Endothelial cell of umbilical vein (primary cell): Measurements from ENCODE around the gene ALDH3B2. TPM values are rescaled to one million over a fixed set of nuclear protein-coding genes. Genes with fewer than 3 reads are reported as not detected.

Experiments used
- BruUV-seq: library from RNA; stranded (reverse); fragments of 400-500 nt; replicated peaks from 2 replicates; lab custom pipeline; 2021; lab: Mats Ljungman, UMichigan
- CTCF ChIA-PET: fragments of 300-600, 350-600 bp; sonication (Branson Sonifier 250); formaldehyde crosslinking; loops from one replicate; lab custom pipeline; 2021; ENCODE audit warnings: antibody characterized with exemption, inconsistent platforms; lab: Charles Lee
- POLR2A ChIA-PET: fragments of 300-600, 350-600 bp; sonication (Branson Sonifier 250); formaldehyde crosslinking; loops from one replicate; lab custom pipeline; 2021; ENCODE audit warnings: antibody characterized with exemption, inconsistent platforms; lab: Charles Lee
- DNase-seq: peaks from one replicate; pipeline ENCODE4 v3.0.0-alpha.2; 2011; ENCODE audit warnings: low read depth, low spot score
- FAIRE-seq: peaks from 2 replicates; lab custom pipeline; 2011; peaks lifted over from hg19 to GRCh38; lab: Jason Lieb, UNC
- H2AFZ ChIP-seq: 2 replicates; pipeline ENCODE4 v1.6.0; 2012; ENCODE audit warnings: low read depth, low read length, control low read depth, inconsistent platforms
- H3K27ac ChIP-seq: 2 replicates; pipeline ENCODE4 v1.5.1; 2011; ENCODE audit warnings: low read depth, mild to moderate bottlenecking, control low read depth, low read length, moderate library complexity; ENCODE audit not compliant: insufficient read depth
- H3K27me3 ChIP-seq, 2 experiments: 2 replicates each; pipeline versions ENCODE4 v1.6.0 to v1.6.1; 2011; ENCODE audit warnings: low read length in 2 of 2, mixed read lengths in 1 of 2; ENCODE audit not compliant: control insufficient read depth in 2 of 2, insufficient read depth in 2 of 2
- H3K36me3 ChIP-seq, 2 experiments: 2 replicates in 1 of 2; 3 replicates in 1 of 2; pipeline ENCODE4 v1.5.1; 2011; ENCODE audit warnings: low read length in 2 of 2, mild to moderate bottlenecking in 1 of 2, moderate library complexity in 1 of 2; ENCODE audit not compliant: control insufficient read depth in 2 of 2, insufficient read depth in 2 of 2; ENCODE audit errors: extremely low read depth in 1 of 2
- H3K4me1 ChIP-seq: 3 replicates; pipeline ENCODE4 v1.5.1; 2011; ENCODE audit warnings: mild to moderate bottlenecking, low read length; ENCODE audit not compliant: control insufficient read depth, insufficient read depth; ENCODE audit errors: extremely low read depth
- H3K4me2 ChIP-seq: 2 replicates; pipeline ENCODE4 v1.6.1; 2011; ENCODE audit warnings: low read length, control low read depth, mixed read lengths; ENCODE audit not compliant: insufficient read depth
- H3K4me3 ChIP-seq, 3 experiments: fragments of 200-600 bp in 1 of 3; sonication (generic), shearing (Covaris generic) in 1 of 3; replicated peaks in 1 of 3; 2 replicates each; pipeline ENCODE4 v1.5.1; 2011 to 2016; ENCODE audit warnings: control low read depth in 3 of 3, low read length in 3 of 3, mild to moderate bottlenecking in 2 of 3, inconsistent platforms in 1 of 3, low read depth in 1 of 3, moderate library complexity in 1 of 3; ENCODE audit not compliant: insufficient read depth in 1 of 3
- H3K79me2 ChIP-seq: 2 replicates; pipeline ENCODE4 v1.6.0; 2012; ENCODE audit warnings: low read length, inconsistent platforms; ENCODE audit not compliant: control insufficient read depth, insufficient read depth
- H3K9ac ChIP-seq: replicated peaks from 2 replicates; pipeline ENCODE3; 2011; ENCODE audit warnings: low read length, control low read depth; ENCODE audit not compliant: insufficient read depth; ENCODE audit errors: extremely low read depth
- H3K9me1 ChIP-seq: replicated peaks from 3 replicates; pipeline ENCODE4 v1.6.0; 2011; ENCODE audit warnings: mild to moderate bottlenecking, low read length; ENCODE audit not compliant: control insufficient read depth, insufficient read depth; ENCODE audit errors: extremely low read depth
- H3K9me3 ChIP-seq: replicated peaks from 2 replicates; pipeline ENCODE4 v1.5.1; 2012; ENCODE audit warnings: low read length, inconsistent platforms; ENCODE audit not compliant: control insufficient read depth, insufficient read depth
- H4K20me1 ChIP-seq: replicated peaks from 2 replicates; pipeline ENCODE3; 2011; ENCODE audit warnings: mild to moderate bottlenecking, low read length; ENCODE audit not compliant: control insufficient read depth, insufficient read depth; ENCODE audit errors: extremely low read depth
- CTCF ChIP-seq, 2 donors: IDR thresholded peaks; 1 replicate in 1 of 2; 2 replicates in 1 of 2; pipeline ENCODE4 v1.5.1; 2011; ENCODE audit warnings: low read length in 2 of 2, mild to moderate bottlenecking in 2 of 2, moderate library complexity in 2 of 2, control low read depth in 1 of 2, inconsistent platforms in 1 of 2, low read depth in 1 of 2; ENCODE audit not compliant: insufficient read depth in 1 of 2; ENCODE audit errors: extremely low read depth in 1 of 2
- EZH2 ChIP-seq: IDR thresholded peaks from 2 replicates; pipeline ENCODE4 v1.6.1; 2012; ENCODE audit warnings: borderline replicate concordance, low read depth, mild to moderate bottlenecking, moderate library complexity, low read length, inconsistent platforms; ENCODE audit not compliant: severe bottlenecking
- POLR2AphosphoS5 ChIP-seq: IDR thresholded peaks from 2 replicates; pipeline ENCODE4 v1.6.1; 2012; ENCODE audit warnings: low read depth, mild to moderate bottlenecking, control low read depth, low read length, moderate library complexity; ENCODE audit not compliant: insufficient read depth
- dilution Hi-C: fragments of 300-500 bp; cut with MboI; formaldehyde crosslinking; loops from one replicate; pipeline ENCODE4 v1.15.0; 2019; ENCODE audit warnings: low sequenced_read_pairs; ENCODE audit not compliant: extremely low pct_ligation_motif_present
- intact Hi-C: fragments of 100-400 bp; cut with micrococcal nuclease; formaldehyde crosslinking; loops from one replicate; pipeline ENCODE4 v1.10.0; 2022
- polyA plus RNA-seq, 4 experiments: library from polyadenylated mRNA; depleted of rRNA in 3 of 4; stranded (reverse) in 3 of 4; unstranded in 1 of 4; fragments of >200 nt; gene quantifications; 2 replicates each; pipeline versions ENCODE4 v1.2.1 to v1.2.3, GENCODE V29; 2011 to 2012; ENCODE audit warnings: missing spikeins in 1 of 4
- total RNA-seq: library from RNA; stranded (reverse); gene quantifications from 2 replicates; pipeline ENCODE4 v1.2.3, GENCODE V29; 2021

Gene ALDH3B2
- total and polyA plus RNA-seq, 2 donors (not counting 3 experiments of a cell fraction or from before 2014, with no cell fraction given) = not detected

- ChIA-PET POLR2A (no interaction called here), CTCF (interaction anchor here (1.4 to 1.8 kb wide), 2 partner anchors 8 to 30 kb away, joined by 3 to 4 read pairs; no protein-coding TSS in a partner anchor)
- Histone ChIP-seq H3K27ac (no peak overlapping the region), H3K4me2 (no peak overlapping the region), H3K79me2 (no peaks in the 10 kb centered on the region), H3K36me3 (no peaks in the 10 kb centered on the region), H3K9me1 (no peaks in the 10 kb centered on the region), H3K9ac (no peak overlapping the region), H3K4me1 (no peaks in the 10 kb centered on the region), H3K9me3 (no peaks in the 10 kb centered on the region), H4K20me1 (no peaks in the 10 kb centered on the region), H2AFZ (no peak overlapping the region), H3K27me3 (no peaks in the 10 kb centered on the region), H3K4me3 (no peak overlapping the region)
- no peak for TF ChIP-seq EZH2
- TF ChIP-seq CTCF (IDR thresholded peaks at IDR 0.05; ENCODE audit: extremely low read depth in 1 of 2, insufficient read depth in 1 of 2, low read depth in 1 of 2, low read length in 2 of 2) = peak in 1 of 2 donors; percentile 15
- no peak for TF ChIP-seq POLR2AphosphoS5
- FAIRE-seq (no peak), DNase-seq (no peak)
- no TSS peak for BruUV-seq
- dilution Hi-C loops = no loop called here
- intact Hi-C loops = no loop called here
Measured at GRCh38 chr11:67644042-67644441, 30.4 kb downstream of the ALDH3B2 start.
